HCT116 (cell line): ENCODE measurements around the gene HIVEP3. TPM values are rescaled to one million over a fixed set of nuclear protein-coding genes. Genes with fewer than 3 reads are reported as not detected.

Source experiments
- ATAC-seq: fragments of 200-7000 bp; cut with Tn5 transposase; 2 replicates; pipeline ENCODE4 v1.9.1; 2020; ENCODE audit warnings: mild to moderate bottlenecking, moderate library complexity
- BruUV-seq: library from RNA; stranded (reverse); fragments of 400-500 nt; replicated peaks from 2 replicates; lab custom pipeline; 2021; lab: Mats Ljungman, UMichigan
- CTCF ChIA-PET: fragments of 300-600 bp; sonication (Branson Sonifier 250); formaldehyde crosslinking; loops from one replicate; lab custom pipeline; 2021; ENCODE audit warnings: antibody characterized with exemption; lab: Charles Lee
- POLR2A ChIA-PET: fragments of 300-600, 350-600 bp; sonication (Branson Sonifier 250); formaldehyde crosslinking; loops from one replicate; lab custom pipeline; 2021; ENCODE audit warnings: antibody characterized with exemption; lab: Charles Lee
- RAD21 ChIA-PET, 2 experiments: fragments of 300-600 bp; sonication (Branson Sonifier 250); formaldehyde crosslinking; loops; one replicate each; lab custom pipeline; 2023; ENCODE audit warnings: low total read pairs in 2 of 2; ENCODE audit not compliant: uncharacterized antibody in 2 of 2, unreplicated experiment in 2 of 2, low non-redundant PET in 1 of 2; lab: Charles Lee
- DNase-seq: peaks from one replicate; pipeline ENCODE4 v3.0.0-alpha.2; 2010; ENCODE audit warnings: low read depth, low spot score
- H2AFZ ChIP-seq: fragments of 200-600 bp; shearing (Covaris generic), sonication (generic); 2 replicates; pipeline ENCODE4 v1.6.1; 2017; ENCODE audit warnings: low read depth, mixed run types, mixed read lengths, antibody characterized with exemption, low read length; ENCODE audit not compliant: poor library complexity, severe bottlenecking
- H3K27ac ChIP-seq: 2 replicates; pipeline ENCODE4 v1.5.1; 2012; ENCODE audit warnings: low read depth, low read length
- H3K27me3 ChIP-seq: fragments of 200-600 bp; sonication (generic); 2 replicates; pipeline ENCODE4 v1.6.1; 2016; ENCODE audit warnings: mixed run types, low read length, mixed read lengths; ENCODE audit not compliant: insufficient read depth
- H3K36me3 ChIP-seq, 2 experiments: fragments of 200-500 bp in 1 of 2; fragments of 200-600 bp in 1 of 2; sonication (Bioruptor generic) in 1 of 2; sonication (generic) in 1 of 2; 2 replicates each; pipeline versions ENCODE4 v1.5.1 to v1.6.1; 2014 to 2016; ENCODE audit warnings: low read length in 2 of 2, inconsistent platforms in 1 of 2, mixed read lengths in 1 of 2, mixed run types in 1 of 2; ENCODE audit not compliant: insufficient read depth in 2 of 2, control insufficient read depth in 1 of 2
- H3K4me1 ChIP-seq, 2 experiments: fragments of 200-600 bp in 1 of 2; sonication (generic) in 1 of 2; 2 replicates each; pipeline versions ENCODE4 v1.5.1 to v1.6.1; 2012 to 2017; ENCODE audit warnings: low read length in 2 of 2, inconsistent platforms in 1 of 2, mild to moderate bottlenecking in 1 of 2, mixed read lengths in 1 of 2, mixed run types in 1 of 2, moderate library complexity in 1 of 2; ENCODE audit not compliant: insufficient read depth in 2 of 2, control insufficient read depth in 1 of 2
- H3K4me2 ChIP-seq: fragments of 200-600 bp; sonication (generic); 2 replicates; pipeline ENCODE4 v1.6.1; 2017; ENCODE audit warnings: mixed run types, low read length, mixed read lengths
- H3K4me3 ChIP-seq, 2 experiments: fragments of 200-600 bp in 1 of 2; sonication (generic) in 1 of 2; replicated peaks in 1 of 2; 2 replicates each; pipeline ENCODE4 v1.5.1; 2011 to 2016; ENCODE audit warnings: low read length in 2 of 2, control low read depth in 1 of 2, low read depth in 1 of 2, mild to moderate bottlenecking in 1 of 2, mixed read lengths in 1 of 2, mixed run types in 1 of 2
- H3K79me2 ChIP-seq: fragments of 200-600 bp; sonication (generic); 2 replicates; pipeline ENCODE4 v1.6.1; 2017; ENCODE audit warnings: mild to moderate bottlenecking, mixed run types, low read length, moderate library complexity, mixed read lengths; ENCODE audit not compliant: insufficient read depth
- H3K9ac ChIP-seq: fragments of 200-600 bp; sonication (generic); 2 replicates; pipeline ENCODE4 v1.6.1; 2016; ENCODE audit warnings: low read length, mixed read lengths
- H3K9me2 ChIP-seq: fragments of 200-600 bp; sonication (generic), shearing (Covaris generic); 2 replicates; pipeline ENCODE4 v1.6.1; 2017; ENCODE audit warnings: mixed run types, mild to moderate bottlenecking, moderate library complexity; ENCODE audit not compliant: insufficient read depth
- H3K9me3 ChIP-seq, 2 experiments: fragments of 200-500 bp in 1 of 2; fragments of 200-600 bp in 1 of 2; sonication (Bioruptor generic) in 1 of 2; sonication (generic) in 1 of 2; 2 replicates each; pipeline ENCODE4 v1.6.1; 2014 to 2017; ENCODE audit warnings: low read length in 2 of 2, mixed read lengths in 2 of 2, inconsistent platforms in 1 of 2, low read depth in 1 of 2, mild to moderate bottlenecking in 1 of 2, mixed run types in 1 of 2, moderate library complexity in 1 of 2; ENCODE audit not compliant: control insufficient read depth in 1 of 2, insufficient read depth in 1 of 2
- H4K20me1 ChIP-seq: fragments of 200-600 bp; sonication (generic), shearing (Covaris generic); 2 replicates; pipeline ENCODE4 v1.6.1; 2017; ENCODE audit warnings: mixed run types, mild to moderate bottlenecking, moderate library complexity; ENCODE audit not compliant: insufficient read depth
- CBX3 ChIP-seq: IDR thresholded peaks from 2 replicates; pipeline ENCODE4 v1.6.1; 2012; ENCODE audit warnings: low read depth
- CEBPB ChIP-seq: IDR thresholded peaks from 2 replicates; pipeline ENCODE4 v1.6.1; 2012; ENCODE audit warnings: low read depth
- EGR1 ChIP-seq: IDR thresholded peaks from 2 replicates; pipeline ENCODE4 v1.6.1; 2012; ENCODE audit warnings: low read depth
- EZH2 ChIP-seq: fragments of 200-600 bp; sonication (generic); IDR thresholded peaks from 2 replicates; pipeline ENCODE4 v1.6.1; 2017; ENCODE audit warnings: antibody characterized with exemption, mixed run types
- EZH2phosphoT487 ChIP-seq: fragments of 200-600 bp; IDR thresholded peaks from 2 replicates; pipeline ENCODE4 v1.6.1; 2018; ENCODE audit warnings: antibody characterized with exemption, borderline replicate concordance
- FOSL1 ChIP-seq: IDR thresholded peaks from 2 replicates; pipeline ENCODE4 v1.6.1; 2012; ENCODE audit warnings: low read depth
- JUND ChIP-seq: IDR thresholded peaks from 2 replicates; pipeline ENCODE4 v1.6.1; 2012
- POLR2A ChIP-seq: IDR thresholded peaks from 2 replicates; pipeline ENCODE4 v1.7.0; 2011; ENCODE audit warnings: borderline replicate concordance; ENCODE audit not compliant: insufficient read depth, insufficient read length; ENCODE audit errors: extremely low read depth
- POLR2AphosphoS5 ChIP-seq: IDR thresholded peaks from 2 replicates; pipeline ENCODE4 v1.6.1; 2011; ENCODE audit warnings: mild to moderate bottlenecking, low read depth, low read length, moderate library complexity
- RAD21 ChIP-seq: IDR thresholded peaks from 2 replicates; pipeline ENCODE4 v1.6.1; 2012; ENCODE audit warnings: low read depth, mild to moderate bottlenecking
- SIN3A ChIP-seq: IDR thresholded peaks from 2 replicates; pipeline ENCODE4 v1.6.1; 2012; ENCODE audit warnings: low read depth
- SP1 ChIP-seq: IDR thresholded peaks from 2 replicates; pipeline ENCODE4 v1.6.1; 2012; ENCODE audit warnings: low read depth
- SRF ChIP-seq: IDR thresholded peaks from 2 replicates; pipeline ENCODE4 v1.6.1; 2012; ENCODE audit warnings: low read depth
- TCF7L2 ChIP-seq: IDR thresholded peaks from 2 replicates; pipeline ENCODE4 v1.7.0; 2011; ENCODE audit warnings: borderline replicate concordance, inconsistent platforms; ENCODE audit not compliant: insufficient read depth, insufficient read length; ENCODE audit errors: extremely low read depth
- YY1 ChIP-seq: IDR thresholded peaks from 2 replicates; pipeline ENCODE4 v1.6.1; 2011; ENCODE audit warnings: low read length, low read depth, moderate library complexity, mild to moderate bottlenecking; ENCODE audit not compliant: insufficient replicate concordance; ENCODE audit errors: extremely low read depth
- ZFX ChIP-seq: fragments of 450-650 bp; IDR thresholded peaks from 2 replicates; pipeline ENCODE4 v1.6.1; 2017
- ZNF274 ChIP-seq: fragments of 200-500 bp; sonication (Bioruptor generic); IDR thresholded peaks from 2 replicates; pipeline ENCODE4 v1.6.1; 2014; ENCODE audit warnings: mild to moderate bottlenecking, low read depth, low read length, inconsistent platforms
- intact Hi-C: fragments of 100-400 bp; cut with micrococcal nuclease; formaldehyde crosslinking; loops from 2 replicates; pipeline ENCODE4 v1.10.0; 2022
- total RNA-seq: library from RNA; stranded (reverse); gene quantifications from one replicate; pipeline ENCODE4 v1.2.1, GENCODE V29; 2021; ENCODE audit not compliant: unreplicated experiment
- TF ChIP-seq, protein P1 (sequence below): IDR thresholded peaks from 2 replicates; pipeline ENCODE4 v1.6.1; 2012
- TF ChIP-seq, protein P2 (sequence below): IDR thresholded peaks from 2 replicates; pipeline ENCODE4 v1.6.1; 2012; ENCODE audit warnings: low read depth

HIVEP3 gene
- total RNA-seq, 1 experiment from 2014 or later: 7.1 TPM

DNA sequence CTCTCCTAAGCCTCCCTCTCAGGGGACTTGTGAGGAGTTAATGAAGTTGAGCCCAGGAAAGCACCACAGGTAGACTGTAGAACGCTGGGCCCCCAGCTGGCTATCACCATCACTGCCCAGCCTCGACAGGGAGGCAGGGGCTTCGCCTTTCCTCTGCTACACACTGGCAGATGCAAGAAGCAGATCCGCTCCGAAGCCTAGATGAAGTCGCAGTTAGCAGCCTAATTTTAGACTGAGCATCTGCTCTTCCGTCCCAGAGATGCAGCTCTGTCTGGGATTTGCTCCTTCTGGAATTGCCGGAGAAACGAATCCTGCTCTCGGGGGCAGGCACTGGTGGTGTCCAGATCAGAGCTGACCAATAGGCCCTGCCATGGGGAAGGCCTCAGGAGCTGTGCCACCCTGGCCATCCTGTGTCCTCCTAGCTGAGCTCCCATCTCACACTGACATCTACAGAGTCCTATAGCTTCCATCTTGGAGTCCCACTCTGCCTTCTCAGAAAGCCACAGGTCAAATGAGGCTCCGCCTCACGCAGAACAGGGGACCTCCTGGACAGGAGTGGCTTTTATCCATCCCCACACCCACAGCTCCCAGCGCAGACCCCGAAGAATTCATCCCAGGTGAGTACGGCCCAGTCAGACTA is 247.5 kb downstream of the HIVEP3 start:
- TF ChIP-seq JUND (no peak), TCF7L2 (no peak), FOSL1 (no peak), SP1 (no peak), POLR2A (no peak), ZFX (no peak), EZH2 (no peak), POLR2AphosphoS5 (no peak), EZH2phosphoT487 (no peak), EGR1 (no peak), SIN3A (no peak), ZNF274 (no peak), CEBPB (no peak), YY1 (no peak), CBX3 (no peak), SRF (no peak), RAD21 (no peak)
- TF ChIP-seq, protein P1, sequence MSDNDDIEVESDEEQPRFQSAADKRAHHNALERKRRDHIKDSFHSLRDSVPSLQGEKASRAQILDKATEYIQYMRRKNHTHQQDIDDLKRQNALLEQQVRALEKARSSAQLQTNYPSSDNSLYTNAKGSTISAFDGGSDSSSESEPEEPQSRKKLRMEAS: no peak
- TF ChIP-seq, protein P2, sequence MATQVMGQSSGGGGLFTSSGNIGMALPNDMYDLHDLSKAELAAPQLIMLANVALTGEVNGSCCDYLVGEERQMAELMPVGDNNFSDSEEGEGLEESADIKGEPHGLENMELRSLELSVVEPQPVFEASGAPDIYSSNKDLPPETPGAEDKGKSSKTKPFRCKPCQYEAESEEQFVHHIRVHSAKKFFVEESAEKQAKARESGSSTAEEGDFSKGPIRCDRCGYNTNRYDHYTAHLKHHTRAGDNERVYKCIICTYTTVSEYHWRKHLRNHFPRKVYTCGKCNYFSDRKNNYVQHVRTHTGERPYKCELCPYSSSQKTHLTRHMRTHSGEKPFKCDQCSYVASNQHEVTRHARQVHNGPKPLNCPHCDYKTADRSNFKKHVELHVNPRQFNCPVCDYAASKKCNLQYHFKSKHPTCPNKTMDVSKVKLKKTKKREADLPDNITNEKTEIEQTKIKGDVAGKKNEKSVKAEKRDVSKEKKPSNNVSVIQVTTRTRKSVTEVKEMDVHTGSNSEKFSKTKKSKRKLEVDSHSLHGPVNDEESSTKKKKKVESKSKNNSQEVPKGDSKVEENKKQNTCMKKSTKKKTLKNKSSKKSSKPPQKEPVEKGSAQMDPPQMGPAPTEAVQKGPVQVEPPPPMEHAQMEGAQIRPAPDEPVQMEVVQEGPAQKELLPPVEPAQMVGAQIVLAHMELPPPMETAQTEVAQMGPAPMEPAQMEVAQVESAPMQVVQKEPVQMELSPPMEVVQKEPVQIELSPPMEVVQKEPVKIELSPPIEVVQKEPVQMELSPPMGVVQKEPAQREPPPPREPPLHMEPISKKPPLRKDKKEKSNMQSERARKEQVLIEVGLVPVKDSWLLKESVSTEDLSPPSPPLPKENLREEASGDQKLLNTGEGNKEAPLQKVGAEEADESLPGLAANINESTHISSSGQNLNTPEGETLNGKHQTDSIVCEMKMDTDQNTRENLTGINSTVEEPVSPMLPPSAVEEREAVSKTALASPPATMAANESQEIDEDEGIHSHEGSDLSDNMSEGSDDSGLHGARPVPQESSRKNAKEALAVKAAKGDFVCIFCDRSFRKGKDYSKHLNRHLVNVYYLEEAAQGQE: no peak
- POLR2A ChIA-PET: no interaction called here
- CTCF ChIA-PET: no interaction called here

More for the DNA sequence above, 247.5 kb downstream of the HIVEP3 start:
- intact Hi-C loops: no loop called here
- Histone ChIP-seq H3K4me2 (peak overlapping the region; percentile 64), H3K9me2 (no peaks in the 10 kb centered on the region), H3K9ac (no peak overlapping the region), H3K79me2 (no peaks in the 10 kb centered on the region), H3K4me3 (no peak overlapping the region), H3K4me1 (peaks cover 47 to 58% of the 10 kb centered on the region in 2 experiments), H3K9me3 (no peaks in the 10 kb centered on the region), H3K27ac (no peak overlapping the region), H3K27me3 (no peaks in the 10 kb centered on the region), H2AFZ (no peak overlapping the region), H4K20me1 (no peaks in the 10 kb centered on the region), H3K36me3 (no peaks in the 10 kb centered on the region)
- ATAC-seq (no peak), DNase-seq (no peak)
- RAD21 ChIA-PET: no interaction called here
- no TSS peak for BruUV-seq
